Smooth muscle cell (in vitro differentiated cells): ENCODE measurements around the gene HOXC6. TPM values are rescaled to one million over a fixed set of nuclear protein-coding genes. Genes with fewer than 3 reads are reported as not detected.

Experiments used
- DNase-seq: peaks from one replicate; lab custom pipeline; 2025; ENCODE audit not compliant: unreplicated experiment; lab: John Stamatoyannopoulos, UW
- H2AFZ ChIP-seq: fragments of 200-600 bp; sonication (generic); 2 replicates; pipeline ENCODE4 v1.6.0; 2016; ENCODE audit warnings: antibody characterized with exemption, low read depth, mild to moderate bottlenecking
- H3F3A ChIP-seq: fragments of 200-600 bp; sonication (generic); 2 replicates; pipeline ENCODE4 v1.6.0; 2017; ENCODE audit warnings: antibody characterized with exemption, low read depth
- H3K27ac ChIP-seq: fragments of 200-600 bp; sonication (generic); 2 replicates; pipeline ENCODE4 v1.5.1; 2016; ENCODE audit warnings: low read depth, mild to moderate bottlenecking
- H3K27me3 ChIP-seq: fragments of 200-600 bp; sonication (generic); 2 replicates; pipeline ENCODE4 v1.6.1; 2016; ENCODE audit warnings: low read depth, mild to moderate bottlenecking
- H3K36me3 ChIP-seq: fragments of 200-600 bp; sonication (generic); 2 replicates; pipeline ENCODE4 v1.5.1; 2016; ENCODE audit warnings: low read depth
- H3K4me1 ChIP-seq: fragments of 200-600 bp; sonication (generic); 2 replicates; pipeline ENCODE4 v1.5.1; 2016; ENCODE audit warnings: low read depth
- H3K4me2 ChIP-seq: fragments of 200-600 bp; sonication (generic); 2 replicates; pipeline ENCODE4 v1.6.0; 2016; ENCODE audit warnings: mild to moderate bottlenecking
- H3K4me3 ChIP-seq: fragments of 200-600 bp; sonication (generic); 2 replicates; pipeline ENCODE4 v1.5.1; 2016; ENCODE audit warnings: mild to moderate bottlenecking
- H3K79me2 ChIP-seq: fragments of 200-600 bp; sonication (generic); 2 replicates; pipeline ENCODE4 v1.6.0; 2016; ENCODE audit warnings: low read depth, mild to moderate bottlenecking
- H3K9ac ChIP-seq: fragments of 200-600 bp; sonication (generic); 2 replicates; pipeline ENCODE4 v1.6.0; 2016; ENCODE audit warnings: low read depth
- H3K9me3 ChIP-seq: fragments of 200-600 bp; sonication (generic); replicated peaks from 2 replicates; pipeline ENCODE4 v1.5.1; 2016; ENCODE audit warnings: low read depth
- H4K20me1 ChIP-seq: fragments of 200-600 bp; sonication (generic); 2 replicates; pipeline ENCODE4 v1.6.0; 2016; ENCODE audit warnings: low read depth
- CTCF ChIP-seq: fragments of 200-600 bp; sonication (generic); IDR thresholded peaks from 2 replicates; pipeline ENCODE4 v1.5.1; 2017; ENCODE audit warnings: borderline replicate concordance, mild to moderate bottlenecking, antibody characterized with exemption; ENCODE audit not compliant: insufficient read depth, poor library complexity, severe bottlenecking
- WGBS: methylation state at CpG from one replicate; pipeline ENCODE4 v1.1.7; 2016; ENCODE audit warnings: low lambda C conversion rate; 5-methylcytosine and 5-hydroxymethylcytosine counted together
- polyA plus RNA-seq: library from polyadenylated mRNA; unstranded; fragments of >200 nt; fragmentation: Nextera tagmentation; extraction: Ambion mirVana; gene quantifications from 2 replicates; pipeline ENCODE4 v1.2.1, GENCODE V29; 2016
- total RNA-seq: library from RNA; depleted of rRNA; stranded (reverse); fragments of >200 nt; gene quantifications from 2 replicates; pipeline ENCODE4 v1.2.3, GENCODE V29; 2014

HOXC6 gene
- total and polyA plus RNA-seq, 2 experiments from 2014 or later = 3.1 to 12.3 TPM

- no peak overlapping the region for H2AFZ ChIP-seq
- 48% methylated on average over 18 of the region's 18 CpGs for WGBS
- H3K4me2 ChIP-seq = no peak overlapping the region
- H3K79me2 ChIP-seq = no peaks in the 10 kb centered on the region
- no peak for TF ChIP-seq CTCF
- no peak overlapping the region for H3K4me3 ChIP-seq
- no peaks in the 10 kb centered on the region for H3K9me3 ChIP-seq
- H3F3A ChIP-seq = no peaks in the 10 kb centered on the region
- H3K9ac ChIP-seq = no peak overlapping the region
- no peaks in the 10 kb centered on the region for H4K20me1 ChIP-seq
- no peaks in the 10 kb centered on the region for H3K4me1 ChIP-seq
- H3K36me3 ChIP-seq = no peaks in the 10 kb centered on the region
- H3K27me3 ChIP-seq = peaks cover 100% of the 10 kb centered on the region
- DNase-seq = no peak
- H3K27ac ChIP-seq = no peak overlapping the region
Measured at GRCh38 chr12:53993162-53994008, 34.9 kb upstream of the HOXC6 start.

- H4K20me1 ChIP-seq = no peaks in the 10 kb centered on the region
- no peak overlapping the region for H3K9ac ChIP-seq
- no peak overlapping the region for H3K4me3 ChIP-seq
- TF ChIP-seq CTCF = no peak
- no peaks in the 10 kb centered on the region for H3K9me3 ChIP-seq
- no peak overlapping the region for H3K27ac ChIP-seq
- H3K27me3 ChIP-seq = peaks cover 100% of the 10 kb centered on the region
- no peaks in the 10 kb centered on the region for H3K79me2 ChIP-seq
- H3K4me2 ChIP-seq = peak overlapping the region; percentile 89
- DNase-seq = no peak
- no peaks in the 10 kb centered on the region for H3K36me3 ChIP-seq
- H2AFZ ChIP-seq = no peak overlapping the region
- H3F3A ChIP-seq = no peaks in the 10 kb centered on the region
- WGBS = 13% methylated on average over 16 of the region's 19 CpGs
- no peaks in the 10 kb centered on the region for H3K4me1 ChIP-seq
Measured at GRCh38 chr12:53994009-53994263, 34.3 kb upstream of the HOXC6 start.

- H3K27me3 ChIP-seq = peaks cover 100% of the 10 kb centered on the region
- peak overlapping the region; percentile 89 for H3K4me2 ChIP-seq
- H4K20me1 ChIP-seq = no peaks in the 10 kb centered on the region
- H3K9ac ChIP-seq = no peak overlapping the region
- H3K36me3 ChIP-seq = no peaks in the 10 kb centered on the region
- H2AFZ ChIP-seq = no peak overlapping the region
- H3K79me2 ChIP-seq = no peaks in the 10 kb centered on the region
- H3K9me3 ChIP-seq = no peaks in the 10 kb centered on the region
- peak overlapping the region; percentile 49 for H3K4me3 ChIP-seq
- WGBS = 11% methylated on average over 36 of the region's 60 CpGs
- DNase-seq = no peak
- no peak for TF ChIP-seq CTCF
- H3F3A ChIP-seq = no peaks in the 10 kb centered on the region
- H3K27ac ChIP-seq = no peak overlapping the region
- H3K4me1 ChIP-seq = no peaks in the 10 kb centered on the region
Measured at GRCh38 chr12:53994264-53995001, 33.8 kb upstream of the HOXC6 start.

- H3F3A ChIP-seq = no peaks in the 10 kb centered on the region
- peaks cover 1% of the 10 kb centered on the region for H3K4me1 ChIP-seq
- H3K27me3 ChIP-seq = peaks cover 100% of the 10 kb centered on the region
- no peak overlapping the region for H3K9ac ChIP-seq
- H3K36me3 ChIP-seq = no peaks in the 10 kb centered on the region
- WGBS = 5% methylated on average over 17 of the region's 17 CpGs
- peak overlapping the region; percentile 49 for H3K4me3 ChIP-seq
- H3K4me2 ChIP-seq = peak overlapping the region; percentile 89
- no peaks in the 10 kb centered on the region for H3K79me2 ChIP-seq
- no peak for DNase-seq
- H3K27ac ChIP-seq = no peak overlapping the region
- no peaks in the 10 kb centered on the region for H3K9me3 ChIP-seq
- TF ChIP-seq CTCF = no peak
- H2AFZ ChIP-seq = peak overlapping the region; percentile 84
- no peaks in the 10 kb centered on the region for H4K20me1 ChIP-seq
Measured at GRCh38 chr12:53995002-53995377, 33.2 kb upstream of the HOXC6 start.
